IPS DF 4.7 (cell line): ENCODE results near the gene RNU6-8.

Experiments used
- DNase-seq: peaks from one replicate; pipeline ENCODE4 v3.0.0-alpha.2; 2013; ENCODE audit warnings: low spot score; ENCODE audit errors: extremely low read depth

RNU6-8 gene

DNA sequence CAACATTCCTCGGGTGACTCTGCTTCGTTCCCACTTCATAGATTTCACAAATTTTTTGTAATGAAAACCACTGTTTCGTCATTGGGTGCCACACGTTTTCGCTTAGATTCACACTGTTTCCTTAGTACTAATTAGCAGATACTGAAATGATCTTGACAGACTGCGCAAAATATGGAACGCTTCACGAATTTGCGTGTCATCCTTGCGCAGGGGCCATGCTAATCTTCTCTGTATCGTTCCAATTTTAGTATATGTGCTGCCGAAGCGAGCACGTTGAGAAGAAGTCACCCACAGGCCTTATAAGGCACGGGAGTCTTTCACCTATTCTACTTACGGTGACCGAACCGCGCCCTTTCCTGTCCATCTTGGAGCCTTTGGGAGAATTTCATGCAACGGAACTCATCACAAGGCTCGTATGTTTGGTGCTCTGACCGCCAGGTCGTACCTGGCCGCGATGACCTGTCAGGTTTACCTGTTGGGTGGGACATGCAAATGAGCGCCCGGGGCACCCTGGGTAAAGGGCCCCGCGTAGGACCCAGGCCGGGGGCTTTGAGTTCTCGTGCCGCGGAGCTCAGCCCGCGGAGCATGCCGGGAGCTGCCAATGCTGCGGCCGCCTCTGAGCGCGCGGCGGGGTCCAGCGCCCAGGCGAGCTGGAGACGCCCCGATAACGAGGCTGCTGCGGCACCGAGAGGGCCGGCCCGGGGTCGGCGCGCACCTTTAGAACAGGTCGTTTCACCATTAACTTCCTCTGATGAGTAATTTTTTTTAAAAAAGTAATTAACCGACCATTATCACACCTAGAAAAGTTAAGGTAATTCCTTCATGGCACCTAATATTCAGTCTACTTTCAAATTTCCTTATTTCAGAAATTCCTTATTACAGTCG lies at the start of gene RNU6-8:
RNU6-8 (minus strand) TSS at position 272 of the 885 bp plus-strand sequence.
- no peak for DNase-seq

DNA sequence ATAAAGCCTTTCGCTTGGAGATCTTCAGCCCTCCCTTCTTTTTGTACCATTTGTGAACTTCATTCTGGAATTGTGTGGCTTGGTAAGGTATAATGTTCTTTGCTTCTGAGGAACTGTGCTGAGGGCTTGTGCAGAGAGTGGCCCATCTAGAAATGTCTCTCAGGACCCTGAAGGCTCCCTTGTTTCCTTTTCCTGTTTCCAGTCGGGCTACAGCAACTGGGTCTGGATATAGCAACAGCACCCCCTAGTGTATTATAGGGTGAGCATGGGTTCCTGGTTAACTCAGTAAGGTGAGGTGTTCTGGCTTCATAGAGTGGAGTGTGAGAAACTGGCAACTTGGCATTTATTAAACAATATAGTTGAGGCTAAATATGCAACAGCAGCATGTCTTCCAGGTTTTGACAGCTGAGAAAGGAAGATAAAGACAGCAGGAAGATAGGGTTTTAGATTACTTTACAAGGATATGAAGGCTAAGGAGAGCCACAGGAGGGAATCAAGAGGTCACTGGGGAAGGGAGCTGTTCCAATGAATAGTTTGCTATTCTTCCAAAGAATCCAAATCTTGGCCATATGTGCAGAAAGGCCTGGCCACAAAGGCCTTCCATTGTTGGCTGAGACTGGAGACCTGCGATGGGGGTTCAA lies 49.1 kb upstream of the RNU6-8 start:
- DNase-seq, result no peak

DNA sequence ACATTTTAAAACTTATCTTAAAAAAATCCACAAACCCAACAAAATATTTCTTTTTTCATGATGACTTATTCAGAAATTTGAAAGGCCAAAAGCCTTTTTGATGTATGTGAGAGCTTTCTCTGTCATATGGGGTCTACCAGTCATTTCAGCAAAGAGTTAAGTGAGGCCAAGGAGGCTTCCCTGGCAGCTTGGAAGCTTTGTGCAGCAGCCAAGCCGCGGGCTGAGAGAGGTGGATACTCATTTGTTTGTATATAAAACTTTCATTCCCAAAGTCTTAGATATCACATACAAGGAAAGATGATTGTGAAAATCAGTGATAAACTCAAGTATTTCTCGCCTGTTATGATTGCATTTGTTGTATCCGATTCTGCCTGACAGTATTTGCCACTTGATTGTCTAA lies 48.5 kb upstream of the RNU6-8 start:
- no peak for DNase-seq

DNA sequence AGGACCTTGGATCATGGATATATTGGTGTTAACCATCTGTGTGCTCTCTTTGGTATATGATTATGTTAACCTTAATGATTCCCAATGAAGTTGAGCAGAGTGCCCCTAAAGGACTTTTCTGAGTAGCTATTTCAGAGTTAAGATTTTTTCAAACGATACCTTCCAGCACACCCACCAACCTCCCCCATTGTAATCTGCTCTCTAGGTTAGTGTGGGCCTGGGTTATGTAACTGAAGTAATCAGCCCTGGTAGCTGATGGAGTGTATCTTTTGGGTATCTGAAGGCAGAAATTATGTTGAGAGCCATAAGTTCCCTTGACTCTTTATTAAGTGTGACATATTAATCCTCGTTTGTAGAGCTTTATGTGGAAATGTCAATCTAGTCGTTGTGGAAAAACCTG lies 47.6 kb upstream of the RNU6-8 start:
- DNase-seq, result no peak

DNA sequence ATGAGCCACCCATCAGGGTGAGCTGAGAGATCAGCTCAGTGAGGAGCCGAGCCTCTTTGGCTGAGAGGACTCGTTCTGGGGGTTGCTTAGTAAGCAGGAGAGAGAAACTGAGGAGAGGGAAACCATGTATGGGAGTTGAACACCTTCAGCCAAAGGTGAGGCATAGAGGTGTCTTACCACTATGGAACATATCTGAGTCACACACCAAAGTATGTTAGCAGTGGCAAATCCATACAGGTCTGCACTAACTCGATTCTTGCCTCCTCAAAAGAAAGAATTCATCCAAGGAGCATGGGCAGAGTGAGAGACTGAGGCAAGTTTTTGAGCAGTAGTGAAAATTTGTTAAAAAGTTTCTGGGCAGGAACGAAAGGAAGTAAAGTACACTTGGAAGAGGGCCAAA lies 46.7 kb upstream of the RNU6-8 start:
- no peak for DNase-seq

DNA sequence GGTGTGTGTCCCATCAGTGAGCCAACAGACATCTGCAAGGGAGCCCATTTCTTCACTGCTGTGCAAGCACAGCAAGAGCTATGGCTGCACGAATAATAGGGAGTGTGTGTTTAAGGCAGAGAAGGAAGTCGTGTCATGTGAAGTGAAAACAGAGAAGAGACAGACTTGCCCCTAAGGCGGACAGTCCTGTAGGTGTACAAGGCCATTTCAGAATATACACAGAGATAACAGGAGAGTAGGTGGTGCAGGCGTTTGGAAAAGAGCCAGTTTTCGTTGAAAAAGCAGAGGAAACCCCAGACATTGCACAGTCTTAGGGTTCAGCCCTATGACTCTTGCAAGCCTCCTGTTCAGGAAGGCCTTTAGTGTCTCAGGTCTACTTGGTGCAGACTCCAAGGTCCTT lies 46.3 kb upstream of the RNU6-8 start:
- DNase-seq, result no peak

DNA sequence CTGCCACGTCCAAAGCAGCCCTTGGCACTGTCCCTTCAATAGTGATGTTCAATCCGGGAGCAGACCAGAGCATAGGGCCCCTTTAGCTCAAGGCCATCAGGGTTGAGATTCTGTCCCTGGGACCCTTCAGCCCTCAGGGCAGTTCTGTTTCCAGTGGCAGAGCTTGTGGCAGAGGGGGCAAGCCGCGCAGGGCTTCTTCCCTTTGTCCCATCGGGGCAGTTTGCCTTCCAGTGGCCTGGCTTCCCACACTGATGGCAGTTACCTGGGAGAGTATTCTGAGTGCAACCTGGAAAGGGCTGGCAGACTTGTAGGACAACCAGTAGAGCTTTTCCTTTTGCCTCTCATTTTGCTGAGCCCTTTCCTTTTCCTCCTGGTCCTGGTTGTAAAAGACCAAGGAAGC lies 43.7 kb upstream of the RNU6-8 start:
- DNase-seq, result no peak

DNA sequence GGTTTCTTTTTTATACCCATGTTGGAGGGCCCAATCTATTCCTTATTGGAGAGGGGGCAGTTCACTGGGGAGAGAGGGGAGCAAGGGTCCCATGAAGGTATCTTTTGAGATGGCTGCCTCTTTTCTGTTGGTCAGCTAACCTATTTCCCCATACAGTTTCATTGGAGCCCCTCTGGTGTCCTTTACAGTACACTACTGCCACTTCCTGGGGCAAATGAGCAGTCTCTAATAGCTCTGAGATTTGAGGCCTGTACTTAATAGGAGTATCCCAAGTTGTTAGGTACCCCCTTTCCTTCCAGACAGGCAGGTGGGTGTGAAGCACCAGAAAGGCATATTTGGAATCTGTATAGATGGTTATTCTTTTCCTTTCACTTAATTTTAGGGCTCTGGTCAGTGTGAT lies 41.3 kb upstream of the RNU6-8 start:
- DNase-seq, result no peak

DNA sequence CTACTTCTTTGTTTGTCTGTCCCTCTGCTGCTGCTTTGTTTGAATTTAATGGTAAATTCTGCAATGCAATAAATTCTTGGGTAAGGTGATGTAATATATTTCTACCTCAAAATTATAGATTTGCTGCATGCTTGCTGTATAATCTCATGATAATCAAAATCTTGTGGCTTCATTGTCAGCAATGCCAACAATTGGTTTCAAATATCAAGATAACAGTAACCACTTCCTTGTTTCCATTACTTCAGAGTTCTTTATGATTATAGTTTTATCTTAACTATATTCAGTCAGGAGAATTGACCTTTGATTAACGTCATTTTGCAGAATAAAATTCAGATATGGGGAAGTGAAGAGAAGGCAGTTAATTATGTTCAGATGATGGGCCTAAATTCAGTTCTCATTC lies 30.2 kb upstream of the RNU6-8 start:
- DNase-seq, result no peak

DNA sequence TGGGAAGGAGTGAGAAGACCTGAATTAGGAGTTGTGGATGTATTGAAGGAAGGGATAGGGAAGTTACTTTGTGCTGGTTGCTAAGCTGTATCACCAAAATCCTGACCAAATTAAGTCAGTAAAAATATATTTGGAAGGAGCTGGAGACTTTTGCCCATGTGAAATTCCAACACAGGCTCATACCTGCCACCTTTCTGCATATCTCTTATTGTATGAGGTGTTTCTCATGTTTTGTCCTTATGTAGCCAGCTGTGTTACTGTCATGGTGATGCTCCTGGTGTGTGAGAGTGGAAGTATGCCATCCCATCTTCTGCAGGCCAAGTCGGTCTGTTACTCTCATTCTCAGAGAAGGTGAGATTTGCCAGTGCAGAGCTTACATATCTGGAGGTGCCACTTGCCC lies 29.4 kb upstream of the RNU6-8 start:
- DNase-seq, result no peak

DNA sequence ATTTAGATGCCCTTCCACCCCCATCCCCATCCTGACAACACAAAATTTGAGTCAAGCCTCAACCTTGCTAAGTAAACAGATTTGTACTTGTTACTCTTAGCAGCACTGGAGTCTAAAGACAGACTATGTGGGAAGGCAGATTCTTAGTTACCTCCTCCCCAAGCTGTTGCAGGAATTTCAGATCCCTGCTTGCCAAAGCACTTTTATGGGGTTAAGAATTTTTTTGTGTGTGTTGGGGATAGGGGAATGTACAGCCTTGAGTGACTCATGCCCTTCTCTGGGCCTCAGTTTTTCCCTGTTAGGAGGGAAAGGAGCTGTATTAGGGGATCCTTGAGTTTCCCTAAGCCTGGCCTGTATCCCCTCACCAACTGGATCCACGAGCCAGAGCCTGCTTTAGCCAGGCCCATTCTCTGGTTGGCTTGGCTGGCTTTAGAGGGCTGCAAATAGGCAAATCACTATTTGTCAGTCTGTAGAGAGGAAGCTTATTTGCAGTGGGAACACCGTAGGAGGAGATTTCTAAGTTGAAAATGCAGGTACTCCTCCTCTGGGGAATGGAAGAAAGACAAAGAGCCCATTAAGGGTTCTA lies 27.7 kb upstream of the RNU6-8 start:
- no peak for DNase-seq

DNA sequence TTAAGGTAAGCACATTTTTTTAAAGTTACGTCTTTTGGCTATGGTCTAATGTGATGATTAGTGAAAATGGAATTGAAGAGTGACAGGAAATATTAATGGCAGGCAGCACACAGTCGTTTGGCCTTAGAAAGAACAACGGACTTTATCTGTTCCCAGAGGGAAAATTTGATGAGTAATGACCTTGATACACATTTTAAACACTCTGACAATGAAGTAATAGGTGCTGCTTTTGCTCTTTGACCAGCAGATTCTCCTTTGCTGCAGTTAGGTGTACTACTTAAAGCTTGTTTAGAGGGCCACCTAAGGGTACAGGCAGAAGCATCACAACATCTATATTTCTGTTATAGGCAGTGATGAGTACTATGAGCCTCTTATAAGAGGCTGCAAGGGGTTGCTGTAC lies 27.1 kb upstream of the RNU6-8 start:
- no peak for DNase-seq

DNA sequence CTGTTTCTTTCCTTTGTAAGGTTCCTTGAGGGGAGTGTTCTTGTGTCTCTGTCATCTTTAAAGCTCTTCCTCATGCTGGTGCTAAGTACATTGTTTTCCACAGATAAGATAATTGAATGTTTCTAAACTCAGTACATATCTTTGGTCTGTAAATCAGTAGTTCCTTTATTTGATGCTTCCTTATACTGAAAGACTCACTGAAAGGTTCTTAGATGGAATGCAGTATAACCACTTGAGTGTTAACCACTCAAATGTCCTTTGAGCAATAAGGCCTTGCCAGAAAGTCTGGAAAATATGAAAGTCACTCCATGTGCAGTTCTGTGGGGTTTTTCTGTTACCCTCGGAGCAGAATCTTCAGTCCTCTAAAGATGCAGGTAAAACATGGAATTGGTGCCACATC lies 23.0 kb upstream of the RNU6-8 start:
- no peak for DNase-seq

DNA sequence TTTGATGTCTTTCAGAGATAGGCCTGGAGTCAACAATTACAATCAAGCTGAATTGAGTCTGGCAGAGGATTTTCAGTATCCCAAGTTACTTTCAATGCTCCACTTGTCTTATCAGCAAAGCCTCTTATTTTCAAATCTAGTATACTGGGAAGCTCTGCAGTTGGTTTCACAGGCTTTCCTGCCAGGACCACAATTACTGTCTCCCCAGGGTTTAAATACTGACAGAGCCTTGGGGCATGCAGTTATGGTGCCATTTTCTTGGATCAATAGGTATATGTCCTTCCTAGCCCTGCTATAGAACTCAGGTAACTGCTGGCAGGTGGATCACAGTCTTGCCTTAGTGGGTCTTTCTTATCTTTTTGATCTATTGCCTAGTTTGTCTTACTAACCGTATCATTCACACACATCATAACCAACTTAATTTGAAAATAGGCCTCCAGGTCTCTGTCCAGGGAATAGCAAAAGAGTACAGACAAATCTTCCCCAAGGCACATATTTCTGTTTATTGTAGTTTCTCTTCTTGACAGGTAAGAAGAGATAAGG lies 22.4 kb upstream of the RNU6-8 start:
- DNase-seq, result no peak

DNA sequence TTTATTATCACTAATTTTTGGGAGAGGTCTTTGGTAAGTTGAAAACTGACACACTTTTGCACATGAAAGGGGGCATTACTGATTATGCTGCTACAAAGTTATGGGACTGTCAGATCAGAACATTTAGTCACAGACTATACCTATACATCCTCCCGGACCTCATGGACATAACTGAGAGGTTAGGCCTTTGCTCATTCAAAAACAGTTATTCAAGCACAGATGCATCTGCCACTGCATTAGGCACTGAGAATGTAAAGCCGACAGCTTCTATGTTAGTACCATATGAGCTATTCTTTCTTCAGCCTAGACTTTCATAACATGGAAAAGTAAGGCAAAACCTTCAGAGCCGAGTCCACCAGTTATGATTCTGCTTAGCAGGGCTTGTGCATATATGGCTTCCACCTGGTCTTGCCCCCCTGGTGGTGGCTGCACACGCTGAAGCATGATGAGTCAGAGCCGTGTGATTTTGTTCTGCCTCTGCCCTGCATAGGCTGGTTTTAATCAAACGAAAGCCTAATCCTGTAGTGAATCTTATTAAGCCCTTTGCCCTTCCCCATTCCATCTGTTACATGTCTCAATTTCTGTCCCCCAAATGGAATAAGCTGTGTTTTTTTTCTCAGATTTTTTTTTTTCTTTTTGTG lies 21.8 kb upstream of the RNU6-8 start:
- DNase-seq, result no peak

DNA sequence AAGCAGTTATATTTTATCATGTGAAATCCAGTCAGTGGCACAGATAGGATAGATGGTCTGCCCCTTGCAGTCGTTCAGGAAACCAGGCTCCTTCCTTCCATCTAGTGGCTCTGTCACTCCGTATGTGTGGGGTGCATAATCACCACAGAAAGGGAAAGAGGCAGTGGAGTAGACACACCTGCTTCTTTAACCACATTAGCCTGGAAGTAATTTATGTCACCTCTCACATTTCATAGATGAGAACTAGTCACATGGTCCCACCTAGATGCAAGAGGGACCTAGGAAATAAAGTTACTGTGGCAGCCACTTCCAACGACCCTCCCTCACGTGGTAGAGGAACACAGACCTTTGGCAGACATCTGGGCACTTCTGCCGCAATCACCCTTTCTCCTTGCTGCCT lies 14.2 kb upstream of the RNU6-8 start:
- no peak for DNase-seq

DNA sequence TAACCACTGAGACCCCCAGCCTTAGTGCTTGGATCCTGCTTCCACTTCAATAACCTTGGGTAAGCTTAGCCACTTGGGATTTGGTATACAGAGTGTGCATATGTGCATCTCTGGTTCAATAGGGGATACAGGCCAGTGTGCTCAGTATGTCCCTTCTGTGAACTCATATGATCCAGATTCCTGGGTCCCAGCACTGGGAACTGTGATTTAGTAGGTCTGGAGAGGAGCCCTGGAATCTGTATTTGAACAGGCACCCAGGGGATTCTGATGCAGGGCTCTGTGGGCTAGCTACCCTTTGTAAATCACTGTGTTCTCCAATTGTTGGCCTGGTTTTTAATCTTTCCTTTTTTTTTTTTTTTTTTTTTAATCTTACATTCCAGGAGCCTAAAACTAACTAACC lies 9.8 kb upstream of the RNU6-8 start:
- DNase-seq, result no peak

DNA sequence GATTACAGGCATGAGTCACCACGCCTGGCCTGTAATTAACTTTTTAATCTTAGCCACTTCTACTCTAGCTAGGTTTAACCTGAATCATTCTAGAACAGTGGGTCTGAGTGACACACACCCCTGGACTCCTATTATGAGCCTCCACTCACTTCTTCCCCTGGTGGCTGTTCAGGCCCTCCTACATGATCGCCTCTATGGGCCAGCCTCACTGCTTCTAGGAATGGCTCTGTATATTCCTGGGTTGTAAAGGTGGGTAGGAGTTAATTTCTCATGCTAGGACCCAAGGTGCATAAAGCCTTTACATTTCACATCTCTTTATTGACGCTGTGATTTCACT lies 8.0 kb upstream of the RNU6-8 start:
- no peak for DNase-seq

DNA sequence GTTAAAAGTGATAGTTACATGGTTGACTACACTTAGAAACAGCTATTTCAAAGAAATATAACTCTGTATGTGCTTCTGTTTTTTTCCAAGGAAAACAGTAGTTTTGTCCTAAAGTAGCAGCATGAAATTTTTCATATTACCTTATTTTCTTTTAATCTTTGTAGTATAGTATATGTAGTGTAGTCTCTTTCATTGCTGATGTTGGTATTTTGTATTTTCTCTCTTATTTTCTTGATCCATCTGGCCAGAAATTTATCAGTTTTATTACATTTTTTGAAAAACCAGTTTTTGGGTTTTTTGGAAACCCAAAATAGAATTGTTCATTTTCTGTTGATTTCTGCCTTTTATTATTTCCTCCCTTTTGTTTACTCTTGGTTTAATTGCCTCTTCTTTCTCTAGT lies 6.4 kb upstream of the RNU6-8 start:
- no peak for DNase-seq

DNA sequence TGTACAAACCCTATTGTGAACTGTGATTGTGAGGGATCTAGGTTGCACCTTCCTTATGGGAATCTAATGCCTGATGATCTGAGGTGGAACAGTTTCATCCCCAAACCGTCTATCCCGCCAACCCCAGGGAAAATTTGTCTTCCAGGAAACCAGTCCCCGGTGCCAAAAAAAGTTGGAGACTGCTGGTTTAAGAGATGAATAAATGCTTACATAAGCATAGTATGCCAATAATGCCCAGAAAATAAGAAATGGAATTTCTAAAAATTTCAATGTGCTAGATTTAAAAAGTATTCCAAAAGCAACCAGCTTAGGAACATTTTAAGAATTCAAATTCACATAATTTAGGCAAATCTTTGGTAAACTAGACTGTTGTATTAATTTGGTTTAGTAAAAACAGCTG lies 5.4 kb upstream of the RNU6-8 start:
- DNase-seq, result no peak

DNA sequence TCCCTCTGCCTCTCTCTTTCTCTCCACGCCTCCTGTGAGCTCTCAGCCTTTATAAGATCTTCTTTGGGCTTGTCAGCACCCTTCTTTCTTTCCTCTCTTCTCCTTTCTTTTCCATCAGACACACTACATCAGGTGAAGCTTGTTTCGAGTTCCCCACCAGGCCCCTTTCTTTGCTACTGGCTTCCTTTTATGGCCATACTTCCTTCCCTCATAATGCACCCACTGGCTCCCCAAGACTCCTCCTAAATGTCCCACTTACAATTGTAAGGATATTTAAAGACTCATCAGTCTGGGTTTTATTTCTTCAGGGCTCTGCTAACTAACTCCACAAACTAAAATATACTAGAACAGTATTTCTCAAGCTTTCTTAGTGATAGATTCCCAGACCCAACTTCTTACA lies 3.5 kb upstream of the RNU6-8 start:
- DNase-seq, result no peak

DNA sequence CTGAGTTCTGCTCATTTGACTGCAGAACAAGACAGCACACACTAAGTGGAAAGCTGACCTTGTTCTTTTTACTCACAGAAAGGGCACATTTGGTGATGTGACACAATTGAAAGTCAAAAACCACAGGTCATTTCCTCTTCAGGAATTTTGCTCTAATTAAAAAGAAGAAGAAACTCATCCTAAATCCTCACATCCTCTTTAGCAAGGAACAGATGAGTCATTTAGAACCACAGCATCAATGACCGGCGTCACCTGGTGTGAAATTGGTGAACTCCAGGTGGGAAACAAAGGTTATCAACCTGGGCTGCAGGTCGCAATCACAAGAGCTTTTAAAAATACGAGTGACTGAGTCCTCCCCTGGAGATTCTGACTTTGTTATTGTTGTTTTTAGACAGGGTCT lies 2.9 kb upstream of the RNU6-8 start:
- no peak for DNase-seq
